GM19324 (cell line): ENCODE results near the gene GPRC5A.

Experiments
- ATAC-seq: cut with Tn5 transposase; IDR thresholded peaks from one replicate; pipeline ENCODE4 v1.9.1; 2021; ENCODE audit warnings: mild to moderate bottlenecking, moderate library complexity; ENCODE audit not compliant: unreplicated experiment, low FRiP score

Gene GPRC5A

DNA sequence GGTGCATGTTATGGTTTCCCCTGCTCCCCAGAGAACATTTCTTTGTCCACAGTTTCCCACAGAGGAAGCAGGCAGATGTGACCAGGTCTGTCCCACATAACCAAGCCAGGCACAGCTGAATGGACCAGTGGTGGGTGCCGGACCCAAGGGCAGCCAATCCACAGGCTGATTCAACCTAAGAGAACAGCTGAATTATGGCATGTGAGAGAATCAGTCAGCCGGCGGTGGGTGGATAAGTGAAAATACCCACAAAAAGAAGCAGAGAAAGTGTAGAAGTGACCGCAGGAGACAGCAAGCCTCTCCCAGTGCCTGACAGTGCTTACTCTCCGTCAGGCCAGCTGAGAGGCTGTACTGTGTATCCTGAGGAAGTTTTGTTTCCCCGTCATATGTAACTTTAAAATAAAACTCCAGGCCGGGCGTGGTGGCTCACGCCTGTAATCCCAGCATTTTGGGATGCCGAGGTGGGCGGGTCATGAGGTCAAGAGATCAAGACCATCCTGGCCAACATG is 45.7 kb downstream of the GPRC5A start:
- ATAC-seq = no peak

DNA sequence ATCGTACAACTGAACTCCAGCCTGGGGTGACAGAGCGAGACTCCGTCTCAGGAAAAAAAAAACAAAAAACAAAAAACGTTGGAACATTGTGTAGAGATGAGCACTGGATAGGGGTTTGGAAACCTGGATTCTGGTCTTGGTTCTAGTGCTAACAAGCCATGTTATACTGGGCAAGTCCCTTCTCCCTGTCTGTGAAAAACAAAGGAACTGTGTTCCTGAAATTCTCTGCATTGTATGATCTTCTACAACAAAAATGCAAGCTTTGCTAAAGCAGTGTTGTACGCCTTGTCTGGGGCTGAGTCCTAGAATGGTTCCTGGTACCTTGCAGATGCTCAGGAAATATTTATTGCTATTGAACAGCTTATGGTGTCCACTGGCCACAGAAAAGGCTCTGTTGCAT is 47.2 kb downstream of the GPRC5A start:
- ATAC-seq = no peak

DNA sequence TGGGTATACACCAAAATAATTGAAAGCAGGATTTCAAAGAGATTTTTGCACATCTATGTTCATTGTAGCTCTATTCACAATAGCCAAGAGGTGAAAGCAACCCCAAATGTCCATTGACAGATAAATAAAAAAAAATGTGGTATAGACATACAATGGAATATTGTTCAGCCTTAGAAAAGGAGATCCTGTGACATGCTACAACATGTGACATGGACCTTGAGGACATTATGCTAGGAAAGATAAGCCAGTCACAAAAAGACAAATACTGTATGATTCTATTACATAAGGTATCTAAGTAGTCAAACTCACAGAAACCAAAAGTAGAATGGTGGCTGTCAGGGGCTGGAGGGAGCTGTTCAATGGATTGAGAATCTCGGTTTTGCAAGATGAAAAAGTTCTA is 48.5 kb downstream of the GPRC5A start:
- ATAC-seq = no peak

DNA sequence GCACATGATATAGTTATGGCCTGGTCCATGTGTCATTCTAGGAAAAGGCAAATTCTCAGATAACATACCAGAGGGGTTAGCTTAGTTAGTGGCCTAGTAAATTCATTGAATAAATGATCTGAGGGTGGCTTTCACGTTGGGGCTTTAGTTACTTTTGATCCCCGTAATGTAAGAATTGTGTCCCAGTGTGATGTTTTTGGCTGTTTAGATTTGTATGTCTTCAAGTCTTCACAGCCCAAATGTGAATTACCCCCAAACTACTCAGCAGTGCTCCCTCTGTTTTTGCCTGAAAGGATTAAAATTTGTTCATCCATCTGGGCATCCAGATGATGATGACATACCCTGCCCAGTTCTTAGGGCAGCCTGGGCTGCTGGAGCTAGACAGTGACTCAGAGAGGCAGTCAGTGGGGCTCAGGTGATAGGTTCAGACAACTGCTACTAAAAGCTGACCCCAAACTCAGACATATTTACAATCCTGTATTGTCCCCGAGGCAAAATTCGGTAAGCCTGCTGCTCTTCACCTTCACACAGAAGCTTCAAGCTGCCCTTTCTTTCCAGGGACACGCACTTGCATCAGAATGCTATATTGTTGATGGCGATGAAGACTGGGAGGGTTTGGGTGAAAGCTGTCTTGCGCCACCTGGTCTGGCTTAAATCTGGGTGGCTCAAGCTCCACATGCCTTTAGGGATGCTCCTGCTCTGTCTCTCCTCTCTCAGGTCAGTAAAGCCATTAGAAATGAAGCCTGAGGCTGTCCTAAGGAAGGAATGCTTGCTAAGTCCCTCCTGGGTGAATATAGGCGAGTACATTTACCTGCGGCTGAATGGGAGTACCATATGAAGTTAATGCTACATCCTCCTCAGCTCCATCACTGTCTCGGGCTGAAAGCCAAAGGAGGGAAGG is 50.3 kb downstream of the GPRC5A start:
- ATAC-seq = no peak

DNA sequence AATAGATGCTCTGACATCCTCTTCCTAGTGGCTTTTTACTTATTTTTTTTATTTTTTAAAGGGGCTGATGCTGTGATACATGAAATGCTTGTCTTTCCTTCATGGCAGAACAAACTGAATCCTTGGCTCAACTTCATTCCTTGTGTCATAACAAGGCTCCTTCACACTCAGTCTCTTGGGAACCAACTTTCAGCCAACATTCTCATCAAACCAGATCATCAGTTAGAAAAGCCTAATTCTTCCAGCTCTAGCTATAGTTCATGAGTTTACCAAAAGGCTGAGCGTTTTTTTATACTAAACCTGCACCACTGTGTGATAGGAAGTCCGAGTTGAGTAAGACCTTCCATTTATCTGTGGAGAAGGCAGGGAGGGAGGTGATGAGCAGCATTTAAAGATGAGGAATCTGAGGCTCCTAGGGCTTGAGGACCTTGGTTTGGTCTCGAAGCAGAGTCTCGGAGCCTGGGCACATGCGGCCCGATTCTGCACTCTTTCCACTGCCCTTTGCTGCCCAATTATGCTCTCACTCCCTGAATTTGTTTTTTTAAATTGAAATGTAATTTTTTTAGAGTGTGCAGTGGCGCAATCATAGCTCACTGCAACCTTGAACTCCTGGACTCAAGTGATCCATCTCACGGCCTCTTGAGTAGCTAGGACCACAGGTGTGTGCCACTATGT is 52.4 kb downstream of the GPRC5A start:
- ATAC-seq = no peak

DNA sequence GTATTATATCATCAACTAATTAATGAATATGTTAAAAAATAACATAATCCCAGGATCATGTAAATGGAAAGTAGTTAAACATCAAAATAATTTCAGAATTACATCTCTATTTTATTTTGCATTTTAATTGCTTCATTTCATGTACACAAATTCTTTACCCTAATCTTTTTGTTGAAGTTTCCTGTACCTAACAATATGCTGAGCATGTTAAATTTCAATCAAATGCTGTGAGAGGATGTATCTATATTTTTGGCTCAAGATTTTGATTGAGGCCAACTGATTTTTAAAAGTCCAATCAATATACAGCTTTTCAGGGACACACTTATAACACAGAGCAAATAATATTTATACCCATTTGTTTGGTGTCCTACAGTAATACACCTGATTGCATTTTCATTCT is 54.2 kb downstream of the GPRC5A start:
- no peak for ATAC-seq

DNA sequence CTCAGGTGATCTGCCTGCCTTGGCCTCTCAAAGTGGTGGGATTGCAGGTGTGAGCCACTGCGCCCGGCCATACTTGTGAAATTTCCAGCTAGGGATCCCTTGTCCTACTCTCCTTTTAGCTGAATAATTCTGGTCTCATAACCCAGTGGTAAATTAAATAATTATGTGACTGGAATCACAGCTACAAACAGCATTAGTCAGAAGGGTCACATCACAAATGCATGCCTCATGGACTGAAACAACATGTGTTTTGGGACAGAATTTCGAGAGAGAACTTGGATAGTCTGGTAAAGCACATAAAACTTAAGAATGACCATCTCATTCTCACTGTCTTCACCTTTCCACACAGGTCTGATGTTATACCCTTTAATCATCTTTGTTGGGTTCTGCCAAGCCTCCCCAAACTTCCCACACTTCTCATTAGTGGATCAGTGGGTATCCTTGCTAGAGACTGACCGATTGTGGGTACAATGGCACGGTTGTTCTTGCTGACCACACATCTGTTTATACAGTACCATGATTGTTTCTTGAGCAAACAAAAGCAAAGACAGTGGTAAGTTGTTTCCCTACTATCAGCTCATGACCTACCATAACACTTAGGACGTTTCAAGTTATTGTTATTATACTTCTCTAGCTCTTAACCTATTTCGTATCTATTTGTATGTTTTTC is 55.5 kb downstream of the GPRC5A start:
- no peak for ATAC-seq

DNA sequence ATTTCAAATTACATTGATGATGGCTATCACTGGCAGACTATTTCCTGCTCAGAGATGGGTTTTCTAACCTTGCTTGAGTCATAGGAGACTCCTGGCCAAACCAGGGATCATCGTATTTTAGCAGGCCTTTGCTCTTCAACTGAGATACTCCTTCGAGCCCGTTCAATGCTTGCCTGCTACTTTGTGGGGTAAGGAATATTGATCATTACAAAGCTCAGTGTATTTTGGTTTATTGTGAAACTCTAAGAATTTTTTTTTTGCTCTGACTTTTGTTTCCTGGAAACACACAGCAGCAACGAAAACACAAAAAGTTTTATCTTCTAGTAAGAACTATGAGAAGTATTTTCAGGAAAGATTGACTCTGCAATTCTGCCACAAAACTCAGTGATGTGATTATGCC is 56.5 kb downstream of the GPRC5A start:
- ATAC-seq = no peak

DNA sequence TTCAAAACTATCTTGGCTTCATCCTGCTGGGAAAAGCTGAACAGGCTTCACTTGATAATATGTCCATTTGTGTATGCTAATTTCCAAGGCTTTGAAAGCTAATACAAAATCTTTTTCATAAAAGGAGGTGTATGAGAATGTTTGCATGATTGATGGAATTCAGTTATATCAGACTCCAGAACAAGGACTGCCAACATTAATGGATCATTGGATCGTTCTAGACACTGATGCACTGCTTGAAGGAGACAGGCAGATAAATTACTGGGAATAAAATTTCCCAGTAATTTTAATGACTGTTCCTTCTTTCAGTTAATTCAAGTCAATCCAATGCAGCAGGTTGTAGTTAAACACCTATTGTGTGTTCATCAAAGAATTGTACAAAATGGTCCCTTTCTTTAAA is 60.1 kb downstream of the GPRC5A start:
- no peak for ATAC-seq

DNA sequence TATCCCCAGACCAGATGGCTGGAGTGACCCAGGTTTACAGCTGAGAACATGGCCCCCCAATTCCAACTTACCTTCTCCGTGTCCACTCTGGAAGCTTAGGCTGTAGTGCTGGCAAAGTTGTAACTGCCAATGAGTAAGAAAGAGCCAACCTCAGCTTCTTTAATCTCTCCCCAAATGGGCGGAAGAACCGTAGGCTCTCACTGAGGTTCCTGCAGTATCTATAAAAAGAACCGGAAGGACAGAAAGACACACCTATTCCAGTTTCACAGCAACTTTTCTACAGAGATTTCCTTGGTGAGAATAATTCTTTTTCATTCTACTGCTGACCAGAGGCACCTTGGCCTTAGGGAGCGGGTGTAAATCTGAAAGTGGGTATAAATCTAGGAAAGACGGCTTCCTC is 60.7 kb downstream of the GPRC5A start, which contains the start of gene GPRC5D:
TSS of gene GPRC5D (minus strand) at position 135 of the 400 bp plus-strand sequence. CDS start 1,786 bp downstream, outside the sequence.
- ATAC-seq = no peak

DNA sequence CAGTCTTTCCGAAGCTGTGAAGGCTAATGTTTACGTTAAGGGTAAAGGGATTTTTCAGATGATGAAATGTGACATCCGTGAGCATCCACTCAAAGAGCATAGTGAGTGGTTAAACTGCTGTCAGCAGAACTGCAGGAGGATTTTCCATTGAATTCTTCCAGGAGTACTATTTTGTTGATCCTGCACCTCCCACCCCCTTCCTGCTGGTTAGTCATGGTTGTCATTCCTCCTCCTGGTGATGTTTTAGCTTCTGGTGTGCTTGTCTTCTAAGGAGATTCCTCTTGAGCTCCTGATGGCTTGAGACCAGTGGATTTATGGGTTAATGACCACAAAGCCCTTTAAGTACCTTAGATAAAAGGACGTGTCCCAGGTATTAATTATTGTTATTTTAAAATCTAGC is 63.0 kb downstream of the GPRC5A start:
- ATAC-seq = no peak

DNA sequence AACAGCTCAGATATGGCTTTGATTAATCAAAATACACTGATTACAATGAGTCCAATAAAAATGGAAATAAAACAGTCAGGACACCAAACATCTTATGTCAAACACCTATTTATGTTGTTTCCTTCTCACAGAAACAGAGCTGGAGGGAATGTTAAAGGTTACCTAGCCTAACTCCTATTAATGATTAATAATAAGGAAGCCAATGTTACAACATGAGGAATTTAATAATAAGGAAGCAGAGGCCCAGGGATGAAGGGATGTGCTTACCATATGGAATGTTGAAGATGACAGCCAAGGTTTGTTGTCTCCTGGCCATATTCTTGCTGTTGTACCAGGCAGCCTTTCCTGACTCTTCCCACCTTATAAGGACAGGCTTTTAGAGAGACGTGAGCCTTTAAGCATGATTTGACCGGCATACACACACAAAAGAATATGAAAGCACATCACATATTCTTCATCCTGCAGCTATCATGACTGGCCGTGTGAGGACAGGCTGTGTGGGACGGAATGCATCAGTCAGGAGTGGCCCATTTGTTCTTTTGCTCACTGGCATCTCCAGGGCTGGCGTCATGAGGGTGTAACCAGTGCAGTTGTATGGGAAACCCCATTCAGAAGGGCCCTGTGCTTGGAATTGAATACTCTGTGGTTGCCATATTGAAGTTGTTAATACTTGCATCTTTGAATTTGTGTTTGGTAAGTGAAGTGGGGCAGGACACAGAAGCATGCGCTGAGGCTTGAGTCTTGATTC is 63.7 kb downstream of the GPRC5A start:
- ATAC-seq = no peak

DNA sequence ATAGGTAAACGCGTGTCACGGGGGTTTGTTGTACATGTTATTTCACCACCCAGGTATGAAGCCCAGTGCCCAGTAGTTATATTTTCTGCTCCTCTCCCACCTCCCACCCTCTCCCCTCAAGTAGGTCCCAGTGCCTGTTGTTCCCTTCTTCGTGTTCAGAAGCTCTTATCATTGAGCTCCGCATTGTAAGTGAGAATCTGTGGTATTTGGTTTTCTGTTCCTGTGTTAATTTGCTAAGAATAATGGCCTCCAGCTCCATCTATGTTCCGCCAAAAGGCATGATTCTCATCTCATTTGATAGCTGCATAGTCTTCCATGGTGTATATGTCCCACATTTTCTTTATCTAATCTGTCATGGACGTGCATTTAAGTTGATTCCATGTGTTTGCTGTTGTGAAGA is 67.5 kb downstream of the GPRC5A start:
- no peak for ATAC-seq

DNA sequence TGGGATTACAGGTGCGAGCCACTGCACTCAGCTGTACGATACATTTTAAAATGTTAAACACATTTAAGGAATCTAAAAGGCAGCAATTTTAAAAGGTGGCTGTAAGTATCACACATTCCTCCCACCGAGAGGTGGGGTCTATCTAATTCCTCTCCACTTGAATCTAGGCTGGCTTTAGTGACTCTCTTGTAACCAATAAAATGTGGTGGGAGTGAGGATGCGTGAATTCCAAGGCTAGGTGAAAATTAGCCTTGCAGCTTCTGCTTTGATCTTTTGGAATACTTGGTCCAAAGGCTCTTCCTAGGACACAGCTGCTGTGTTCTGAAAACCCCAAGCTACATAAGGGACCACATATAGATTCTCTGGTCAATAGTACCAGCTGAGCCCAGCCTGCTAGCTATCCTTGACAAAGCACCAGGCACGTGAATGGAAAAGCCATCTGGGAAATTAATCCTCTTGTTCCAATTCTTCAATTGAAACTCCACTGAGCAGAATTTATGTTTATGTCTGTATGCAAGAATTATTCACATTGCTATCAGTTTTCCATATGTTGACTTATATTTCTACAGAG is 69.4 kb downstream of the GPRC5A start:
- no peak for ATAC-seq

DNA sequence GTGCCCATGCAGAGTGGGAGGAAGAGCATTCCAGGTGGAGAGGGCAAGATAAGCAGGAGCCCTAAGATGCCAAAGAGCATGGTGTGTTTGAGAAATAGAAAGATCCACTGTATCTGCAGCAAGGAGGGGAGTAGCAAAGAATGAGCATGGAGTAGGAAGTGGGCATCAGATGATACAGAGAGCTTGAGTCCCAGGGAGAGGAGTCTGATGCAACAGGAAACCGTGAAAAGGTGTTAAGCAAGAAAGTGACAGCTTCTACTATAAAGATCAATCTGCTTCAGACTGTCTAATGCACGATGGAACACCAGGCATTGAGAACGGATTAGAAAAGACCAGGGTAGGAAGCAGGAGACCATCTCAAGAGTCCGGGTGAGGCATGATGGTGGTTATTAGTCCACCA is 72.9 kb downstream of the GPRC5A start:
- no peak for ATAC-seq

DNA sequence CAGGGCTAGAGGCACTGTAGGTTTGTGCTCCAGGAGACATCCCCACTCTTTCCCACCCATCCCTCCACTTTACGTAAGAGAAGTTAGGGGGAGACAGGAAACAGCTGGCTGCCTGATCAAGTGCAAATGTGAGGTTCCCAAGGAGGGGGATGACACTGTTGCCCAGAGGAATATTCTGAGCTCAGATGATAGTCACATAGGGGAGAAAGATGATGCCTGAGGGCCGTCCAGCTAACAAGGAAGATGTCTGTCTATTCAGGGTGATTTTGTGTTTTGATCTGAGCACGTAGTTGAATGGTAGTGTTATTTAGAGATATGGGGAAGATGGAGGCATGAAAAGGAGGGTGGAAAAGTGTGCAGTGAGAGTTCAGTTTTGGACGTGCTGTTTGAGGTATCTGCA is 74.5 kb downstream of the GPRC5A start:
- ATAC-seq = no peak
